Heart right ventricle (tissue), 16 donors: ENCODE data around the gene P2RY13. TPM values are rescaled to one million over a fixed set of nuclear protein-coding genes. Genes with fewer than 3 reads are reported as not detected.
A peak's percentile ranks its signal among the peaks of the same experiment; 100 is the strongest.

ENCODE experiments used
- ATAC-seq, 8 donors: fragments of 200-7000 bp; cut with Tn5 transposase; one replicate each; pipeline ENCODE4 v1.9.1; 2020; ENCODE audit warnings: mild to moderate bottlenecking in 8 of 8, moderate library complexity in 8 of 8, moderate number of reproducible peaks in 1 of 8
- DNase-seq, 2 donors: peaks; one replicate each; pipeline ENCODE4 v3.0.0-alpha.2; 2020
- H3K27ac ChIP-seq, 10 donors: fragments of 200-600 bp; sonication (generic) in 2 of 10; one replicate each; pipeline versions ENCODE4 v1.5.0 to v1.8.0; 2020 to 2022; ENCODE audit warnings: mild to moderate bottlenecking in 3 of 10
- H3K27me3 ChIP-seq, 7 donors: fragments of 200-600 bp; one replicate each; pipeline ENCODE4 v1.8.0; 2021 to 2022; ENCODE audit warnings: mild to moderate bottlenecking in 2 of 7
- H3K36me3 ChIP-seq, 9 donors: fragments of 200-600 bp; sonication (generic) in 1 of 9; one replicate each; pipeline versions ENCODE4 v1.5.0 to v1.8.0; 2020 to 2022; ENCODE audit warnings: mild to moderate bottlenecking in 2 of 9
- H3K4me1 ChIP-seq, 9 donors: fragments of 200-600 bp; sonication (generic) in 1 of 9; one replicate each; pipeline versions ENCODE4 v1.5.0 to v1.8.0; 2020 to 2022; ENCODE audit warnings: mild to moderate bottlenecking in 4 of 9
- H3K4me3 ChIP-seq, 10 donors: fragments of 200-600 bp; sonication (generic) in 2 of 10; one replicate each; pipeline versions ENCODE4 v1.5.0 to v1.8.0; 2020 to 2022; ENCODE audit warnings: mild to moderate bottlenecking in 7 of 10, moderate library complexity in 2 of 10
- H3K9me3 ChIP-seq, 11 donors: fragments of 200-600 bp in 10 of 11; sonication (generic) in 2 of 11; one replicate each; pipeline versions ENCODE4 v1.5.0 to v1.8.0; 2013 to 2022; ENCODE audit warnings: mild to moderate bottlenecking in 2 of 11, control low read depth in 1 of 11, moderate library complexity in 1 of 11
- CTCF ChIP-seq, 9 donors: fragments of 200-600 bp; sonication (generic) in 2 of 9; IDR thresholded peaks; one replicate each; pipeline versions ENCODE4 v1.5.0 to v1.8.0; 2021 to 2022; ENCODE audit warnings: antibody characterized with exemption in 9 of 9, mild to moderate bottlenecking in 5 of 9, moderate library complexity in 1 of 9
- WGBS, 2 donors: extraction: QIAGEN DNeasy Blood & Tissue Kit; methylation state at CpG; one replicate each; pipeline ENCODE4 v1.1.7; 2013; ENCODE audit warnings: inconsistent platforms in 1 of 2; 5-methylcytosine and 5-hydroxymethylcytosine counted together
- intact Hi-C, 10 donors: fragments of 100-400 bp; cut with DNase I; formaldehyde crosslinking; loops; one replicate each; pipeline versions ENCODE4 v1.11.1 to v1.14.2; 2022
- polyA plus RNA-seq, 2 donors: library from polyadenylated mRNA; stranded (reverse); fragments of 200-250 nt; gene quantifications; one replicate each; pipeline ENCODE4 v1.2.3, GENCODE V29; 2013
- total RNA-seq, 10 donors: library from RNA; stranded (reverse); fragmentation: NEBNext Ultra II Directional in 3 of 10; extraction: Animal tissue kit (Norgen Biotek cat#: 25700) in 3 of 10; gene quantifications; one replicate each; pipeline versions ENCODE4 v1.2.1 to v1.2.4, GENCODE V29; 2021 to 2023
- donor health status: Arrhythmogenic right ventricular cardiomyopathy.
- donor health status: ischemic (EF 13 %, LVEDD 7.1; RV severe dilation, severe dysfunction).
- donor health status: healthy with polysubstance abuse.
- donor health status: DM: no; HTN: yes; CAD: no.
- donor health status: DM: no; HTN: no; CAD: no.
- donor health status: ischemic (EF 25% LVEDD 6.9; RV normal size, moderate dysfunction).
- donor health status: ischemic (EF 25% LVEDD 5.7; RV mildly dilated, moderate dysfunction).
- donor health status: healthy.
- donor health status: DM: yes; HTN: yes; CAD: no.
- donor health status: Ischemic cardiomyopathy.
- donor health status: ischemic (EF 35%, LVEDD 5.7; RV mildly dilated, moderate dysfunction).
- donor health status: nonischemic (EF 11% LVEDD 7.7; RV severe dilation, severe dysfunction).
- donor health status: DM: yes; HTN: yes; CAD: no.
- donor health status: PGD.
- donor health status: ischemic (EF 29% LVEDD 5.4; RV normal size, mild dysfunction).
- donor health status: nonischemic (EF 23%, LVEDD 6.1; RV moderate dilation, normal function).

P2RY13 gene
- total and polyA plus RNA-seq, 12 donors: 0.14 to 4.9 (median 0.39) TPM

- DNase-seq (peak in 1 of 2 donors; percentile 50), ATAC-seq (peak in 5 of 8 donors; percentile 30 to 60 (median 45))
- WGBS, 2 donors: 41 to 43% methylated on average over 5 of the region's 5 CpGs
- no peak for TF ChIP-seq CTCF (IDR thresholded peaks at IDR 0.05)
- H3K27ac ChIP-seq: peak overlapping the region in 8 of 10 donors; percentile 13 to 53 (median 24)
- H3K27me3 ChIP-seq: no peaks in the 10 kb centered on the region
- H3K9me3 ChIP-seq: no peaks in the 10 kb centered on the region
- intact Hi-C loops: loop anchor here (1.0 to 5.0 kb wide), 9 partner anchors 52 to 117 kb away; no protein-coding TSS in a partner anchor
- H3K4me3 ChIP-seq: no peak overlapping the region
- peaks cover 0 to 25% (median 9%) of the 10 kb centered on the region in 9 donors for H3K4me1 ChIP-seq
- no peaks in the 10 kb centered on the region for H3K36me3 ChIP-seq
These were observed 45.4 kb downstream of the P2RY13 start for GRCh38 chr3:151283907-151284461.

GRCh38 chr3:151283387-151283786 lies 46.0 kb downstream of the P2RY13 start:
- no peak for TF ChIP-seq CTCF (IDR thresholded peaks at IDR 0.05)
- no peaks in the 10 kb centered on the region for H3K36me3 ChIP-seq
- peak overlapping the region in 7 of 10 donors; percentile 12 to 53 (median 23) for H3K27ac ChIP-seq
- peaks cover 0 to 31% (median 9%) of the 10 kb centered on the region in 9 donors for H3K4me1 ChIP-seq
- intact Hi-C loops: loop anchor here (1.0 to 5.0 kb wide), 9 partner anchors 51 to 116 kb away; no protein-coding TSS in a partner anchor
- WGBS, 2 donors: 56 to 62% methylated on average over 4 of the region's 4 CpGs
- no peak for DNase-seq
- H3K4me3 ChIP-seq: no peak overlapping the region
- ATAC-seq: no peak
- H3K27me3 ChIP-seq: no peaks in the 10 kb centered on the region
- H3K9me3 ChIP-seq: no peaks in the 10 kb centered on the region

- TF ChIP-seq CTCF (IDR thresholded peaks at IDR 0.05): peak; percentile 46 to 81 (median 70)
- ATAC-seq (peak in 6 of 8 donors; percentile 46 to 82 (median 58)), DNase-seq (no peak)
- Histone ChIP-seq H3K27me3 (no peaks in the 10 kb centered on the region), H3K4me3 (no peak overlapping the region), H3K4me1 (peaks cover 0 to 35% (median 9%) of the 10 kb centered on the region in 9 donors), H3K9me3 (no peaks in the 10 kb centered on the region), H3K27ac (peak overlapping the region in 5 of 10 donors; percentile 23 to 76 (median 63)), H3K36me3 (no peaks in the 10 kb centered on the region)
- 2 to 3% methylated on average over 1 of the region's 1 CpG for WGBS, 2 donors
- intact Hi-C loops: loop anchor here (1.0 to 5.0 kb wide), 10 partner anchors 51 to 116 kb away; no protein-coding TSS in a partner anchor
These were observed 46.4 kb downstream of the P2RY13 start for GRCh38 chr3:151282921-151283320.

- intact Hi-C loops: loop anchor here in 8 of 10 donors (1.0 to 5.0 kb wide), 8 partner anchors 49 to 114 kb away; no protein-coding TSS in a partner anchor
- TF ChIP-seq CTCF (IDR thresholded peaks at IDR 0.05): no peak
- H3K27me3 ChIP-seq: no peaks in the 10 kb centered on the region
- DNase-seq (peak in 1 of 2 donors; percentile 56), ATAC-seq (peak; percentile 57 to 76 (median 71))
- no peaks in the 10 kb centered on the region for H3K9me3 ChIP-seq
- peak overlapping the region in 8 of 10 donors; percentile 11 to 76 (median 55) for H3K27ac ChIP-seq
- H3K4me1 ChIP-seq: peaks cover 0 to 42% (median 9%) of the 10 kb centered on the region in 9 donors
- H3K4me3 ChIP-seq: no peak overlapping the region
- 69 to 77% methylated on average over 9 of the region's 9 CpGs for WGBS, 2 donors
- no peaks in the 10 kb centered on the region for H3K36me3 ChIP-seq
These were observed 47.6 kb downstream of the P2RY13 start for GRCh38 chr3:151281671-151282324.
